ENCODE results near the gene KCTD2. TPM values are rescaled to one million over a fixed set of nuclear protein-coding genes. Genes with fewer than 3 reads are reported as not detected.

KCTD2 gene
- total RNA-seq, 4 donors from 2014 or later = 25.3 to 37.7 (median 31.3) TPM

GRCh38 chr17:75097865-75098264 lies 50.8 kb downstream of the KCTD2 start:
- Histone ChIP-seq H3K4me1 (peaks cover 49% of the 10 kb centered on the region), H3K27me3 (no peaks in the 10 kb centered on the region), H3K9me3 (no peaks in the 10 kb centered on the region), H3K36me3 (peaks cover 21% of the 10 kb centered on the region), H3K27ac (no peak overlapping the region), H3K4me3 (no peak overlapping the region)
- WGBS = 92% methylated on average over 7 of the region's 7 CpGs
- DNase-seq (ENCODE audit: low spot score in 2 of 2) = no peak
- no peak for TF ChIP-seq POLR2AphosphoS5 (IDR thresholded peaks at IDR 0.05)
- no peak for TF ChIP-seq EP300 (IDR thresholded peaks at IDR 0.05)
- no peak for TF ChIP-seq CTCF (IDR thresholded peaks at IDR 0.05)
- no peak for TF ChIP-seq POLR2A (IDR thresholded peaks at IDR 0.05)

GRCh38 chr17:75098861-75099260 lies 51.8 kb downstream of the KCTD2 start:
- peaks cover 21% of the 10 kb centered on the region for H3K36me3 ChIP-seq
- no peak overlapping the region for H3K4me3 ChIP-seq
- H3K9me3 ChIP-seq = no peaks in the 10 kb centered on the region
- DNase-seq (ENCODE audit: low spot score in 2 of 2) = no peak
- no peak overlapping the region for H3K27ac ChIP-seq
- H3K4me1 ChIP-seq = peaks cover 39% of the 10 kb centered on the region
- no peaks in the 10 kb centered on the region for H3K27me3 ChIP-seq
- 86% methylated on average over 7 of the region's 7 CpGs for WGBS
- TF ChIP-seq POLR2A (IDR thresholded peaks at IDR 0.05) (no peak), POLR2AphosphoS5 (IDR thresholded peaks at IDR 0.05) (no peak), EP300 (IDR thresholded peaks at IDR 0.05) (no peak), CTCF (IDR thresholded peaks at IDR 0.05) (no peak)

- Histone ChIP-seq H3K27me3 (no peaks in the 10 kb centered on the region), H3K4me1 (peaks cover 27% of the 10 kb centered on the region), H3K4me3 (no peak overlapping the region), H3K9me3 (no peaks in the 10 kb centered on the region), H3K36me3 (peaks cover 28% of the 10 kb centered on the region), H3K27ac (no peak overlapping the region)
- WGBS = 94% methylated on average over 21 of the region's 31 CpGs
- TF ChIP-seq CTCF (IDR thresholded peaks at IDR 0.05) (no peak), POLR2A (IDR thresholded peaks at IDR 0.05) (no peak)
- no peak for DNase-seq (ENCODE audit: low spot score in 2 of 2)
These were observed 53.0 kb downstream of the KCTD2 start for GRCh38 chr17:75099881-75100595.

- no peaks in the 10 kb centered on the region for H3K9me3 ChIP-seq
- no peaks in the 10 kb centered on the region for H3K27me3 ChIP-seq
- DNase-seq (ENCODE audit: low spot score in 2 of 2) = no peak
- TF ChIP-seq POLR2AphosphoS5 (IDR thresholded peaks at IDR 0.05) (no peak), EP300 (IDR thresholded peaks at IDR 0.05) (no peak), POLR2A (IDR thresholded peaks at IDR 0.05) (no peak)
- peaks cover 3% of the 10 kb centered on the region for H3K4me1 ChIP-seq
- no peak overlapping the region for H3K4me3 ChIP-seq
- no peak overlapping the region for H3K27ac ChIP-seq
- H3K36me3 ChIP-seq = peaks cover 28% of the 10 kb centered on the region
- WGBS = 56% methylated on average over 12 of the region's 12 CpGs
These were observed 55.4 kb downstream of the KCTD2 start for GRCh38 chr17:75102385-75102821.

- no peak for DNase-seq (ENCODE audit: low spot score in 2 of 2)
- H3K4me3 ChIP-seq = no peak overlapping the region
- H3K4me1 ChIP-seq = peaks cover 5% of the 10 kb centered on the region
- TF ChIP-seq EP300 (IDR thresholded peaks at IDR 0.05) (no peak), CTCF (IDR thresholded peaks at IDR 0.05) (no peak), POLR2AphosphoS5 (IDR thresholded peaks at IDR 0.05) (no peak), POLR2A (IDR thresholded peaks at IDR 0.05) (no peak)
- peaks cover 25% of the 10 kb centered on the region for H3K36me3 ChIP-seq
- WGBS = 85% methylated on average over 13 of the region's 14 CpGs
- no peaks in the 10 kb centered on the region for H3K27me3 ChIP-seq
- no peak overlapping the region for H3K27ac ChIP-seq
- H3K9me3 ChIP-seq = no peaks in the 10 kb centered on the region
These were observed 56.9 kb downstream of the KCTD2 start for GRCh38 chr17:75103601-75104554.

Data from suprapubic skin (tissue), 4 donors.